HepG2 (cell line): ENCODE data around the gene RIMBP2. TPM values are rescaled to one million over a fixed set of nuclear protein-coding genes. Genes with fewer than 3 reads are reported as not detected.

Experiments used
- ATAC-seq: fragments of 200-7000 bp; cut with Tn5 transposase; 3 replicates; pipeline ENCODE4 v1.9.1; 2020; ENCODE audit warnings: mild to moderate bottlenecking, moderate library complexity
- BruUV-seq: library from RNA; stranded (reverse); fragments of 400-500 nt; replicated peaks from 2 replicates; lab custom pipeline; 2021; lab: Mats Ljungman, UMichigan
- CTCF ChIA-PET: fragments of 300-600 bp; formaldehyde crosslinking; extraction: SDS; loops from one replicate; lab custom pipeline; 2021; ENCODE audit warnings: low total read pairs, inconsistent platforms, low intra/inter-chr PET ratio; lab: Yijun Ruan, JAX
- POLR2A ChIA-PET: fragments of 350-600 bp; sonication (Branson Sonifier 250); formaldehyde crosslinking; loops from one replicate; lab custom pipeline; 2020; ENCODE audit warnings: antibody characterized with exemption, inconsistent platforms; lab: Yijun Ruan, JAX
- DNase-seq: peaks from one replicate; pipeline ENCODE4 v3.0.0-alpha.2; 2015; ENCODE audit warnings: low spot score
- FAIRE-seq: peaks from 3 replicates; lab custom pipeline; 2011; peaks lifted over from hg19 to GRCh38; lab: Jason Lieb, UNC
- H2AFZ ChIP-seq: one replicate; pipeline ENCODE4 v1.6.1; 2011; ENCODE audit warnings: low read length, inconsistent platforms
- H3K27ac ChIP-seq: fragments of 300-600 bp; 3 replicates; pipeline ENCODE4 v1.8.0; 2011; ENCODE audit warnings: mixed run types, mild to moderate bottlenecking, mixed read lengths, low read length, inconsistent platforms; ENCODE audit not compliant: insufficient read depth; ENCODE audit errors: extremely low read length
- H3K27me3 ChIP-seq, 2 experiments: fragments of 200-600 bp in 1 of 2; 2 replicates in 1 of 2; 3 replicates in 1 of 2; pipeline versions ENCODE4 v1.6.0 to v1.8.0; 2011; ENCODE audit warnings: low read length in 2 of 2, mild to moderate bottlenecking in 2 of 2, moderate library complexity in 2 of 2, inconsistent platforms in 1 of 2; ENCODE audit not compliant: insufficient read depth in 2 of 2, control insufficient read depth in 1 of 2
- H3K36me3 ChIP-seq, 2 experiments: fragments of 200-600 bp in 1 of 2; replicated peaks in 1 of 2; 2 replicates in 1 of 2; 3 replicates in 1 of 2; pipeline versions ENCODE4 v1.5.1 to v1.8.0; 2011; ENCODE audit warnings: low read length in 2 of 2, inconsistent platforms in 1 of 2; ENCODE audit not compliant: insufficient read depth in 2 of 2, control insufficient read depth in 1 of 2
- H3K4me1 ChIP-seq: 2 replicates; pipeline ENCODE4 v1.5.1; 2012; ENCODE audit warnings: low read length, inconsistent platforms; ENCODE audit not compliant: insufficient read depth
- H3K4me2 ChIP-seq: 2 replicates; pipeline ENCODE4 v1.6.0; 2011; ENCODE audit warnings: low read depth, low read length, inconsistent platforms
- H3K4me3 ChIP-seq, 3 experiments: fragments of 200-600 bp in 1 of 3; sonication (generic), shearing (Covaris generic) in 1 of 3; replicated peaks in 1 of 3; 2 replicates each; pipeline ENCODE4 v1.5.1; 2011 to 2016; ENCODE audit warnings: low read length in 3 of 3, inconsistent platforms in 2 of 3, low read depth in 2 of 3, mild to moderate bottlenecking in 2 of 3, control low read depth in 1 of 3, mixed read lengths in 1 of 3; ENCODE audit not compliant: insufficient read depth in 1 of 3
- H3K79me2 ChIP-seq: one replicate; pipeline ENCODE4 v1.6.1; 2011; ENCODE audit warnings: low read length, inconsistent platforms; ENCODE audit not compliant: insufficient read depth
- H3K9ac ChIP-seq: 2 replicates; pipeline ENCODE4 v1.6.0; 2011; ENCODE audit warnings: mild to moderate bottlenecking, low read depth, low read length, inconsistent platforms; ENCODE audit not compliant: insufficient read depth
- H3K9me3 ChIP-seq: 2 replicates; pipeline ENCODE4 v1.5.1; 2012; ENCODE audit warnings: mild to moderate bottlenecking, low read length
- H4K20me1 ChIP-seq: 2 replicates; pipeline ENCODE4 v1.6.0; 2011; ENCODE audit warnings: inconsistent platforms, mild to moderate bottlenecking, low read length, moderate library complexity; ENCODE audit not compliant: insufficient read depth
- DR1 ChIP-seq: sonication (generic); formaldehyde crosslinking; IDR thresholded peaks from 2 replicates; pipeline ENCODE4 v1.8.0; 2021; ENCODE audit warnings: mild to moderate bottlenecking, missing genetic modification reagents, inconsistent platforms
- EZH2 ChIP-seq: conservative IDR thresholded peaks from 2 replicates; pipeline ENCODE4 v1.6.1; 2012; ENCODE audit warnings: mild to moderate bottlenecking, low read depth, low read length, moderate library complexity
- MIER3 ChIP-seq: IDR thresholded peaks from 2 replicates; pipeline ENCODE4 v1.6.1; 2016; ENCODE audit warnings: missing compliant biosample characterization, borderline replicate concordance
- ONECUT2 ChIP-seq: sonication (generic); formaldehyde crosslinking; IDR thresholded peaks from 2 replicates; pipeline ENCODE4 v1.4.0; 2020; ENCODE audit warnings: missing genetic modification reagents
- PTBP1 ChIP-seq: fragments of 200-400 bp; formaldehyde crosslinking; IDR thresholded peaks from 2 replicates; pipeline ENCODE4 v1.6.1; 2018; ENCODE audit warnings: low read length, low read depth; ENCODE audit not compliant: poor library complexity, severe bottlenecking
- ZNF124 ChIP-seq: sonication (generic); formaldehyde crosslinking; IDR thresholded peaks from 2 replicates; pipeline ENCODE4 v1.4.0; 2020; ENCODE audit warnings: missing genetic modification reagents
- ZNF777 ChIP-seq: sonication (generic); formaldehyde crosslinking; IDR thresholded peaks from 2 replicates; pipeline ENCODE4 v1.4.0; 2020; ENCODE audit warnings: missing genetic modification reagents
- WGBS: methylation state at CpG from one replicate; pipeline ENCODE4 v1.1.6; 2017; ENCODE audit warnings: low lambda C conversion rate; 5-methylcytosine and 5-hydroxymethylcytosine counted together
- in situ Hi-C: cut with HindIII; loops from 2 replicates; pipeline ENCODE4 v1.10.0; 2017; ENCODE audit warnings: low pct_unique_long_range_greater_than_20kb; ENCODE audit not compliant: extremely low pct_ligation_motif_present
- intact Hi-C: fragments of 100-400 bp; cut with micrococcal nuclease; formaldehyde crosslinking; loops from one replicate; pipeline ENCODE4 v1.10.0; 2022; ENCODE audit not compliant: unreplicated experiment
- polyA plus RNA-seq, 8 experiments: library from polyadenylated mRNA; depleted of rRNA in 3 of 8; stranded (reverse) in 7 of 8; unstranded in 1 of 8; fragments of >200 nt; fragmentation: Illumina TruSeq in 4 of 8; extraction: Trizol in 4 of 8; gene quantifications; 2 replicates each; pipeline versions ENCODE4 v1.2.1 to v1.2.3, GENCODE V29; 2011 to 2016; ENCODE audit warnings: low read depth in 4 of 8, missing spikeins in 1 of 8, mixed read lengths in 1 of 8; ENCODE audit not compliant: insufficient read depth in 1 of 8
- total RNA-seq, 5 experiments: library from RNA; depleted of rRNA; stranded (reverse); fragments of >200 nt; fragmentation: Illumina TruSeq; extraction: Trizol; gene quantifications; 2 replicates each; pipeline ENCODE4 v1.2.3, GENCODE V29; 2016; ENCODE audit warnings: low read depth in 1 of 5
- TF ChIP-seq, protein P1 (sequence below): sonication (generic); formaldehyde crosslinking; IDR thresholded peaks from 2 replicates; pipeline ENCODE4 v1.5.0; 2020; ENCODE audit warnings: missing genetic modification reagents
- TF ChIP-seq, protein P2 (sequence below): sonication (generic); formaldehyde crosslinking; IDR thresholded peaks from 2 replicates; pipeline ENCODE4 v1.4.0; 2020; ENCODE audit warnings: missing genetic modification reagents
- TF ChIP-seq, protein P3 (sequence below): sonication (generic); formaldehyde crosslinking; IDR thresholded peaks from 2 replicates; pipeline ENCODE4 v1.4.0; 2020; ENCODE audit warnings: mild to moderate bottlenecking, missing genetic modification reagents

RIMBP2 gene
- total and polyA plus RNA-seq, 2 of the 13 experiments (the other 11 are each of a cell fraction or from before 2014, with no cell fraction given), result 0.03 TPM; not detected in 1

DNA sequence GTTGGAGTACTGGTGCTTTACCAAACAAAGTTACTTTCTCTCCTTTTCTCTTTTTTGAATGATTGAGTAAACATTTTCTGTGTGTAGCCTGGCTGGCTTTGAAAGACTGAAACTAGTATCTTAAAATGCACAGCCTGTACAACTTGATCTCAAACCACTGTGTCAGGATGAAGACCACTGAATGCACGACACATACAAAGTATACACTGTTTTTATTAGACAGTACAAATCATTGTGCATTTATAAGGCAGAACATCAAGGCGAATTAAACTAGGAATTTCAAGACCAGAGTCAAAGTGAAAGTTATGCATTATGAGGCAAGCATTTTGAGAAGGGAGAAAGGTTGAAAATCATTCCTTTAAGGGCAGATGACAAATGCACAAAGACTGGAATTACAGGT lies 319.4 kb downstream of the RIMBP2 start:
- ATAC-seq (no peak), DNase-seq (no peak), FAIRE-seq (no peak)
- Histone ChIP-seq H3K27ac (no peak overlapping the region), H2AFZ (no peak overlapping the region), H3K4me1 (no peaks in the 10 kb centered on the region), H3K27me3 (peaks cover 0 to 8% of the 10 kb centered on the region in 2 experiments; a peak in 2 of 5 replicates), H3K4me3 (no peak overlapping the region), H3K9ac (no peak overlapping the region), H3K79me2 (no peaks in the 10 kb centered on the region), H3K36me3 (no peaks in the 10 kb centered on the region), H4K20me1 (no peaks in the 10 kb centered on the region), H3K9me3 (no peaks in the 10 kb centered on the region), H3K4me2 (no peak overlapping the region)
- no peak for TF ChIP-seq PTBP1
- TF ChIP-seq MIER3 (CRISPR knock-in tag), result no peak
- no peak for TF ChIP-seq ONECUT2
- no peak for TF ChIP-seq DR1 (CRISPR knock-in tag)
- TF ChIP-seq, protein P1, sequence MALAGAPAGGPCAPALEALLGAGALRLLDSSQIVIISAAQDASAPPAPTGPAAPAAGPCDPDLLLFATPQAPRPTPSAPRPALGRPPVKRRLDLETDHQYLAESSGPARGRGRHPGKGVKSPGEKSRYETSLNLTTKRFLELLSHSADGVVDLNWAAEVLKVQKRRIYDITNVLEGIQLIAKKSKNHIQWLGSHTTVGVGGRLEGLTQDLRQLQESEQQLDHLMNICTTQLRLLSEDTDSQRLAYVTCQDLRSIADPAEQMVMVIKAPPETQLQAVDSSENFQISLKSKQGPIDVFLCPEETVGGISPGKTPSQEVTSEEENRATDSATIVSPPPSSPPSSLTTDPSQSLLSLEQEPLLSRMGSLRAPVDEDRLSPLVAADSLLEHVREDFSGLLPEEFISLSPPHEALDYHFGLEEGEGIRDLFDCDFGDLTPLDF, result no peak
- TF ChIP-seq ZNF777 (CRISPR knock-in tag), result no peak
- TF ChIP-seq, protein P2, sequence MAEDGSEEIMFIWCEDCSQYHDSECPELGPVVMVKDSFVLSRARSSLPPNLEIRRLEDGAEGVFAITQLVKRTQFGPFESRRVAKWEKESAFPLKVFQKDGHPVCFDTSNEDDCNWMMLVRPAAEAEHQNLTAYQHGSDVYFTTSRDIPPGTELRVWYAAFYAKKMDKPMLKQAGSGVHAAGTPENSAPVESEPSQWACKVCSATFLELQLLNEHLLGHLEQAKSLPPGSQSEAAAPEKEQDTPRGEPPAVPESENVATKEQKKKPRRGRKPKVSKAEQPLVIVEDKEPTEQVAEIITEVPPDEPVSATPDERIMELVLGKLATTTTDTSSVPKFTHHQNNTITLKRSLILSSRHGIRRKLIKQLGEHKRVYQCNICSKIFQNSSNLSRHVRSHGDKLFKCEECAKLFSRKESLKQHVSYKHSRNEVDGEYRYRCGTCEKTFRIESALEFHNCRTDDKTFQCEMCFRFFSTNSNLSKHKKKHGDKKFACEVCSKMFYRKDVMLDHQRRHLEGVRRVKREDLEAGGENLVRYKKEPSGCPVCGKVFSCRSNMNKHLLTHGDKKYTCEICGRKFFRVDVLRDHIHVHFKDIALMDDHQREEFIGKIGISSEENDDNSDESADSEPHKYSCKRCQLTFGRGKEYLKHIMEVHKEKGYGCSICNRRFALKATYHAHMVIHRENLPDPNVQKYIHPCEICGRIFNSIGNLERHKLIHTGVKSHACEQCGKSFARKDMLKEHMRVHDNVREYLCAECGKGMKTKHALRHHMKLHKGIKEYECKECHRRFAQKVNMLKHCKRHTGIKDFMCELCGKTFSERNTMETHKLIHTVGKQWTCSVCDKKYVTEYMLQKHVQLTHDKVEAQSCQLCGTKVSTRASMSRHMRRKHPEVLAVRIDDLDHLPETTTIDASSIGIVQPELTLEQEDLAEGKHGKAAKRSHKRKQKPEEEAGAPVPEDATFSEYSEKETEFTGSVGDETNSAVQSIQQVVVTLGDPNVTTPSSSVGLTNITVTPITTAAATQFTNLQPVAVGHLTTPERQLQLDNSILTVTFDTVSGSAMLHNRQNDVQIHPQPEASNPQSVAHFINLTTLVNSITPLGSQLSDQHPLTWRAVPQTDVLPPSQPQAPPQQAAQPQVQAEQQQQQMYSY (CRISPR knock-in tag), result no peak
- TF ChIP-seq, protein P3, sequence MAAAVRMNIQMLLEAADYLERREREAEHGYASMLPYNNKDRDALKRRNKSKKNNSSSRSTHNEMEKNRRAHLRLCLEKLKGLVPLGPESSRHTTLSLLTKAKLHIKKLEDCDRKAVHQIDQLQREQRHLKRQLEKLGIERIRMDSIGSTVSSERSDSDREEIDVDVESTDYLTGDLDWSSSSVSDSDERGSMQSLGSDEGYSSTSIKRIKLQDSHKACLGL (CRISPR knock-in tag), result no peak
- TF ChIP-seq EZH2, result no peak
- TF ChIP-seq ZNF124, result no peak
- POLR2A ChIA-PET, result no interaction called here
- in situ Hi-C loops, result no loop called here
- WGBS, result 3% methylated on average over 2 of the region's 2 CpGs
- BruUV-seq, result no TSS peak
- CTCF ChIA-PET, result no interaction called here
- intact Hi-C loops, result no loop called here
